Measurements from ENCODE around the gene PRIMA1.
"Not testable (repeated sequence)": the region's sequence is repeated elsewhere in the genome, so short reads cannot be mapped to it uniquely, and the experiment has no call there.

PRIMA1 gene

GRCh38 chr14:93788293-93788542 is at the start of gene PRIMA1:
PRIMA1 (minus strand) TSS chr14:93788485; CDS start chr14:93787718, 767 bp downstream.
- DNase-seq (ENCODE audit: low spot score), result peak; percentile 67

- DNase-seq (ENCODE audit: low spot score), result no peak
These were observed 46.5 kb upstream of the PRIMA1 start for GRCh38 chr14:93834699-93835371.

- no peak for DNase-seq (ENCODE audit: low spot score)
These were observed 44.4 kb upstream of the PRIMA1 start for GRCh38 chr14:93832665-93833064.

- DNase-seq (ENCODE audit: low spot score), result no peak
These were observed 43.8 kb upstream of the PRIMA1 start for GRCh38 chr14:93832081-93832480.

- no peak for DNase-seq (ENCODE audit: low spot score)
These were observed 42.6 kb upstream of the PRIMA1 start for GRCh38 chr14:93830753-93831461.

- no peak for DNase-seq (ENCODE audit: low spot score)
These were observed 41.7 kb upstream of the PRIMA1 start for GRCh38 chr14:93829839-93830481.

GRCh38 chr14:93825235-93825553 is 36.9 kb upstream of the PRIMA1 start:
- no peak for DNase-seq (ENCODE audit: low spot score)

GRCh38 chr14:93824518-93825234 is 36.4 kb upstream of the PRIMA1 start:
- no peak for DNase-seq (ENCODE audit: low spot score)

- DNase-seq (ENCODE audit: low spot score), result no peak
These were observed 35.8 kb upstream of the PRIMA1 start for GRCh38 chr14:93824076-93824475.

GRCh38 chr14:93821051-93821450 is 32.8 kb upstream of the PRIMA1 start:
- DNase-seq (ENCODE audit: low spot score), result no peak

- DNase-seq (ENCODE audit: low spot score), result no peak
These were observed 30.6 kb upstream of the PRIMA1 start for GRCh38 chr14:93818857-93819256.

GRCh38 chr14:93811676-93812075 is 23.4 kb upstream of the PRIMA1 start:
- no peak for DNase-seq (ENCODE audit: low spot score)

GRCh38 chr14:93811020-93811419 is 22.7 kb upstream of the PRIMA1 start:
- DNase-seq (ENCODE audit: low spot score), result no peak

- not testable (repeated sequence) for DNase-seq (ENCODE audit: low spot score)
These were observed 21.5 kb upstream of the PRIMA1 start for GRCh38 chr14:93809491-93810420.

- no peak for DNase-seq (ENCODE audit: low spot score)
These were observed 16.4 kb upstream of the PRIMA1 start for GRCh38 chr14:93804654-93805053.

GRCh38 chr14:93803408-93804318 is 15.4 kb upstream of the PRIMA1 start:
- DNase-seq (ENCODE audit: low spot score), result no peak

GRCh38 chr14:93799989-93800921 is 12.0 kb upstream of the PRIMA1 start:
- no peak for DNase-seq (ENCODE audit: low spot score)

- DNase-seq (ENCODE audit: low spot score), result no peak
These were observed 11.3 kb upstream of the PRIMA1 start for GRCh38 chr14:93799617-93799988.

GRCh38 chr14:93797536-93797935 is 9.3 kb upstream of the PRIMA1 start:
- DNase-seq (ENCODE audit: low spot score), result no peak

- no peak for DNase-seq (ENCODE audit: low spot score)
These were observed 8.8 kb upstream of the PRIMA1 start for GRCh38 chr14:93797071-93797470.

Data from ecto neural progenitor cell (in vitro differentiated cells).